Body of pancreas (tissue), 4 donors: ENCODE results near the gene BMP7.

Experiments used
- POLR2A ChIP-seq, 3 donors: fragments of 450-650 bp; IDR thresholded peaks; one replicate each; pipeline ENCODE4 v1.6.1; 2016; ENCODE audit warnings: antibody characterized with exemption in 3 of 3, mild to moderate bottlenecking in 2 of 3
- TF ChIP-seq, protein P1 (sequence below), 7 experiments: fragments of 450-650 bp in 4 of 7; fragments of 200-600 bp in 3 of 7; sonication (generic) in 3 of 7; IDR thresholded peaks; one replicate each; pipeline ENCODE4 v1.5.1; 2016 to 2019; ENCODE audit warnings: antibody characterized with exemption in 7 of 7

DNA sequence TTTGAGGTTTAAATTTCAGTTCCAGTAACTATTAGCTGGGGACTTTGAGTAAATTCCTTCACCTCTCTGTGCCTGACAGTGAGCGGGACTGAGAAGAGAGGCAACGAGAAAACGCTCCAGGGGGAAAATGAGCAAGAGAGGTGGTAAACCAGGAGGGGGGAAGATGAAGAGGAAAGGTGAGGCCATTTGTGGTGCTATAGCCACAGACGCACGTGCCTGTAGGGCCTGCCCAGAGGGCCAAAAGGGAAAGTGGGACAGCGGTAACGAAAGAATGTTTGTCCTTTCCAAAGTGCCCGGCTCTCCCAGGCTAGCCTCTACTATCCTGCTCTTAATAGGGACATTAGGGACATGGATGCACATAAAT lies 99.2 kb downstream of the BMP7 start:
- TF ChIP-seq, protein P1, sequence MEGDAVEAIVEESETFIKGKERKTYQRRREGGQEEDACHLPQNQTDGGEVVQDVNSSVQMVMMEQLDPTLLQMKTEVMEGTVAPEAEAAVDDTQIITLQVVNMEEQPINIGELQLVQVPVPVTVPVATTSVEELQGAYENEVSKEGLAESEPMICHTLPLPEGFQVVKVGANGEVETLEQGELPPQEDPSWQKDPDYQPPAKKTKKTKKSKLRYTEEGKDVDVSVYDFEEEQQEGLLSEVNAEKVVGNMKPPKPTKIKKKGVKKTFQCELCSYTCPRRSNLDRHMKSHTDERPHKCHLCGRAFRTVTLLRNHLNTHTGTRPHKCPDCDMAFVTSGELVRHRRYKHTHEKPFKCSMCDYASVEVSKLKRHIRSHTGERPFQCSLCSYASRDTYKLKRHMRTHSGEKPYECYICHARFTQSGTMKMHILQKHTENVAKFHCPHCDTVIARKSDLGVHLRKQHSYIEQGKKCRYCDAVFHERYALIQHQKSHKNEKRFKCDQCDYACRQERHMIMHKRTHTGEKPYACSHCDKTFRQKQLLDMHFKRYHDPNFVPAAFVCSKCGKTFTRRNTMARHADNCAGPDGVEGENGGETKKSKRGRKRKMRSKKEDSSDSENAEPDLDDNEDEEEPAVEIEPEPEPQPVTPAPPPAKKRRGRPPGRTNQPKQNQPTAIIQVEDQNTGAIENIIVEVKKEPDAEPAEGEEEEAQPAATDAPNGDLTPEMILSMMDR (IDR thresholded peaks at IDR 0.05) = no peak
- TF ChIP-seq POLR2A (IDR thresholded peaks at IDR 0.05) = no peak
